Neural progenitor cell (in vitro differentiated cells): ENCODE results near the gene KIF26B. TPM values are rescaled to one million over a fixed set of nuclear protein-coding genes. Genes with fewer than 3 reads are reported as not detected.

Source experiments
- DNase-seq: peaks from one replicate; pipeline ENCODE4 v3.0.0-alpha.2; 2016; ENCODE audit warnings: low spot score
- H2AFZ ChIP-seq: fragments of 200-600 bp; sonication (generic); replicated peaks from 2 replicates; pipeline ENCODE4 v1.6.1; 2016; ENCODE audit warnings: antibody characterized with exemption
- H3F3A ChIP-seq: fragments of 200-600 bp; sonication (generic); 2 replicates; pipeline ENCODE4 v1.6.1; 2016; ENCODE audit warnings: antibody characterized with exemption, low read depth
- H3K27ac ChIP-seq: fragments of 200-600 bp; sonication (generic); 2 replicates; pipeline ENCODE4 v1.5.1; 2016; ENCODE audit warnings: mild to moderate bottlenecking
- H3K27me3 ChIP-seq: fragments of 200-600 bp; sonication (generic); 2 replicates; pipeline ENCODE4 v1.6.1; 2016; ENCODE audit warnings: mild to moderate bottlenecking, moderate library complexity
- H3K36me3 ChIP-seq: fragments of 200-600 bp; sonication (generic); 2 replicates; pipeline ENCODE4 v1.5.1; 2016
- H3K4me1 ChIP-seq: fragments of 200-600 bp; sonication (generic); 2 replicates; pipeline ENCODE4 v1.6.1; 2016; ENCODE audit warnings: mixed run types
- H3K4me2 ChIP-seq: fragments of 200-600 bp; sonication (generic); 2 replicates; pipeline ENCODE4 v1.6.1; 2016
- H3K4me3 ChIP-seq: fragments of 200-600 bp; sonication (generic); 2 replicates; pipeline ENCODE4 v1.5.1; 2016
- H3K79me2 ChIP-seq: fragments of 200-600 bp; sonication (generic); 2 replicates; pipeline ENCODE4 v1.6.1; 2016; ENCODE audit warnings: low read depth
- H3K9ac ChIP-seq: fragments of 200-600 bp; sonication (generic); 2 replicates; pipeline ENCODE4 v1.6.1; 2016
- H3K9me3 ChIP-seq: fragments of 200-600 bp; sonication (generic); 2 replicates; pipeline ENCODE4 v1.5.1; 2016; ENCODE audit warnings: low read depth
- H4K20me1 ChIP-seq: fragments of 200-600 bp; sonication (generic); 2 replicates; pipeline ENCODE4 v1.6.1; 2016; ENCODE audit warnings: low read depth
- H3K27ac Mint-ChIP-seq: 3 replicates; pipeline ENCODE4 v1.8.0; 2021; ENCODE audit warnings: mixed read lengths
- H3K27me3 Mint-ChIP-seq: 2 replicates; pipeline ENCODE4 v1.8.0; 2022; ENCODE audit warnings: low read depth, mild to moderate bottlenecking, inconsistent platforms, moderate library complexity, mixed read lengths; ENCODE audit not compliant: insufficient read depth
- H3K36me3 Mint-ChIP-seq: 3 replicates; pipeline ENCODE4 v1.8.0; 2021; ENCODE audit warnings: mixed read lengths
- H3K4me1 Mint-ChIP-seq: 3 replicates; pipeline ENCODE4 v1.8.0; 2021; ENCODE audit warnings: mixed read lengths
- H3K4me3 Mint-ChIP-seq: 3 replicates; pipeline ENCODE4 v1.8.0; 2021; ENCODE audit warnings: mild to moderate bottlenecking, moderate library complexity, mixed read lengths
- H3K9me3 Mint-ChIP-seq: 3 replicates; pipeline ENCODE4 v1.8.0; 2020; ENCODE audit warnings: mixed read lengths
- CTCF ChIP-seq: fragments of 200-600 bp; sonication (generic); IDR thresholded peaks from 2 replicates; pipeline ENCODE4 v1.5.1; 2017; ENCODE audit warnings: antibody characterized with exemption, mild to moderate bottlenecking
- EZH2 ChIP-seq: fragments of 200-600 bp; sonication (generic); IDR thresholded peaks from 2 replicates; pipeline ENCODE4 v1.6.1; 2017; ENCODE audit warnings: antibody characterized with exemption, mild to moderate bottlenecking, moderate library complexity
- EZH2phosphoT487 ChIP-seq: fragments of 200-600 bp; sonication (generic); IDR thresholded peaks from 2 replicates; pipeline ENCODE4 v1.6.1; 2017; ENCODE audit warnings: antibody characterized with exemption
- total RNA-seq: library from RNA; depleted of rRNA; stranded (reverse); fragments of >200 nt; gene quantifications from 2 replicates; pipeline ENCODE4 v1.2.3, GENCODE V29; 2015; ENCODE audit warnings: low replicate concordance

The KIF26B gene
- total RNA-seq, 1 donor from 2014 or later = 0.47 TPM

- H3K9me3 ChIP-seq = no peaks in the 10 kb centered on the region
- H3F3A ChIP-seq = no peaks in the 10 kb centered on the region
- Mint-ChIP-seq H3K27me3 (no peaks in the 10 kb centered on the region), H3K27ac (peak overlapping the region; percentile 4), H3K9me3 (no peaks in the 10 kb centered on the region), H3K36me3 (no peaks in the 10 kb centered on the region), H3K4me3 (no peak overlapping the region), H3K4me1 (peaks cover 19% of the 10 kb centered on the region)
- H3K27me3 ChIP-seq = no peaks in the 10 kb centered on the region
- no peaks in the 10 kb centered on the region for H3K4me1 ChIP-seq
- no peak overlapping the region for H3K9ac ChIP-seq
- no peak overlapping the region for H3K27ac ChIP-seq
- TF ChIP-seq CTCF = no peak
- no peak for TF ChIP-seq EZH2
- no peak for TF ChIP-seq EZH2phosphoT487
- no peaks in the 10 kb centered on the region for H3K79me2 ChIP-seq
- H2AFZ ChIP-seq = no peak overlapping the region
- no peak overlapping the region for H3K4me3 ChIP-seq
- no peaks in the 10 kb centered on the region for H3K36me3 ChIP-seq
- H4K20me1 ChIP-seq = no peaks in the 10 kb centered on the region
- H3K4me2 ChIP-seq = no peak overlapping the region
- DNase-seq = no peak
These were observed 262.0 kb downstream of the KIF26B start for GRCh38 chr1:245416781-245417180.

- Histone ChIP-seq H3K27ac (no peak overlapping the region), H3K79me2 (no peaks in the 10 kb centered on the region), H3K36me3 (no peaks in the 10 kb centered on the region), H4K20me1 (no peaks in the 10 kb centered on the region), H3K4me1 (no peaks in the 10 kb centered on the region), H3F3A (no peaks in the 10 kb centered on the region), H3K9me3 (no peaks in the 10 kb centered on the region), H3K9ac (no peak overlapping the region), H2AFZ (no peak overlapping the region), H3K4me3 (no peak overlapping the region), H3K4me2 (no peak overlapping the region), H3K27me3 (no peaks in the 10 kb centered on the region)
- peaks cover 7% of the 10 kb centered on the region for H3K4me1 Mint-ChIP-seq
- H3K4me3 Mint-ChIP-seq = no peak overlapping the region
- H3K27ac Mint-ChIP-seq = no peak overlapping the region
- peak; percentile 24 for DNase-seq
- TF ChIP-seq EZH2phosphoT487 (no peak), CTCF (no peak), EZH2 (no peak)
- no peaks in the 10 kb centered on the region for H3K36me3 Mint-ChIP-seq
- no peaks in the 10 kb centered on the region for H3K27me3 Mint-ChIP-seq
- no peaks in the 10 kb centered on the region for H3K9me3 Mint-ChIP-seq
These were observed 263.3 kb downstream of the KIF26B start for GRCh38 chr1:245418077-245418476.

- Histone ChIP-seq H4K20me1 (no peaks in the 10 kb centered on the region), H3K27ac (no peak overlapping the region), H3K36me3 (no peaks in the 10 kb centered on the region), H3K27me3 (no peaks in the 10 kb centered on the region), H3K79me2 (no peaks in the 10 kb centered on the region), H3K4me3 (no peak overlapping the region), H3K9ac (no peak overlapping the region), H2AFZ (peak overlapping the region; percentile 30), H3K4me1 (no peaks in the 10 kb centered on the region), H3F3A (no peaks in the 10 kb centered on the region), H3K4me2 (no peak overlapping the region), H3K9me3 (no peaks in the 10 kb centered on the region)
- H3K9me3 Mint-ChIP-seq = no peaks in the 10 kb centered on the region
- no peaks in the 10 kb centered on the region for H3K27me3 Mint-ChIP-seq
- H3K4me1 Mint-ChIP-seq = peaks cover 7% of the 10 kb centered on the region
- H3K4me3 Mint-ChIP-seq = no peak overlapping the region
- no peaks in the 10 kb centered on the region for H3K36me3 Mint-ChIP-seq
- peak; percentile 39 for DNase-seq
- no peak overlapping the region for H3K27ac Mint-ChIP-seq
- TF ChIP-seq CTCF (no peak), EZH2phosphoT487 (no peak), EZH2 (no peak)
These were observed 264.7 kb downstream of the KIF26B start for GRCh38 chr1:245419461-245419978.
